HG03060 (cell line): ENCODE measurements around the gene GP5.

Experiments
- ATAC-seq: cut with Tn5 transposase; IDR thresholded peaks from one replicate; pipeline ENCODE4 v1.9.1; 2021; ENCODE audit warnings: low read depth, moderate number of reproducible peaks; ENCODE audit not compliant: unreplicated experiment

Gene GP5

DNA sequence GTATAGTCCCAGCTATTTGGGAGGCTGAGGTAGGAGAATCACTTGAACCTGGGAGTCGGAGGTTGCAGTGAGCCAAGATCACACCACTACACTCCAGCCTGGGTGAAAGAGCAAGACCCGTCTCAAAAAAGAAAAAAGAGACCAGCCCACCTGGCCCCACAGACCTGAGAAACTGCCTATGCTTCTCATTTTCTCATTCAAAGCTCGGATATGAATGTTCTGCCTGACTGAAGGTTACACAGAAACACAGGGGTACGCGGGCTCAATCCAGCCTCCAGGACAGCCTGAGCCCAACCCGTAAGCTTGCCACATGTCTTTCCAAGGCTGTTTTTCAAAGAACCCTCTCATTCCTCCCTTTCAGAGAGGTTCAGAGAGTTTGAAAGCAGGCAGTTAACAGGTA, 19.8 kb downstream of the GP5 start:
- no peak for ATAC-seq

DNA sequence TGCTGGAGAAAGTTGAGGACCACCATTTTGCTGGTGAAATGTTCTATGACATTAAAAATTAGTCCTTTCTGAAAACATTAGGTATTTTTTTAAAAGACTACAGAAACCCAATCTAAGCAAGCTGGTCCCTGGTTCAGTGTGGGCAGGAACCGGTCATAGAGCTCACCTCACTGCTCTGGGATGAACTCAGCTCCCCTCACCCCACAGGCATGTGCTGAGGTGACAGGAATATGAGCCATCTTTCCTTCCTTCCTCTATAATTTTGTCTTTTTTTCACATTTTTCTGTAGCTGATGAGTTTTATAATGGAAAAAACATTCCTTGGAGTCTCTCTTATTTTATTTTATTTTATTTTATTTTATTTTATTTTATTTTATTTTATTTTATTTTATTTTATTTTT, 21.4 kb downstream of the GP5 start:
- ATAC-seq: no peak

DNA sequence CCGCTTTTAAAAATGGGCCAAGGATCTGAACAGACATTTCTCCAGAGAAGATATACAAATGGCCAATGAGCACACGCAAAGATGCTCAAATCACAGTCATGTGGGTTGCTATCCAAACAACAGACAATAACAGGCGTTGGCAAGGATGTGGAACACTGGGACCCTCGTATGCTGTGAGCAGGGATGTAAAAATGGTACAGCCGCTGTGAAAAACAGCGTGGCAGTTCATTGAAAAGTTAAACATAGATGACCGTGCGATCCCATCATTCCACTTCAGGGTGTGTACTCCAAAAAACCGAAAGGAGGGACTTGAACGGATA, 22.9 kb downstream of the GP5 start:
- no peak for ATAC-seq

DNA sequence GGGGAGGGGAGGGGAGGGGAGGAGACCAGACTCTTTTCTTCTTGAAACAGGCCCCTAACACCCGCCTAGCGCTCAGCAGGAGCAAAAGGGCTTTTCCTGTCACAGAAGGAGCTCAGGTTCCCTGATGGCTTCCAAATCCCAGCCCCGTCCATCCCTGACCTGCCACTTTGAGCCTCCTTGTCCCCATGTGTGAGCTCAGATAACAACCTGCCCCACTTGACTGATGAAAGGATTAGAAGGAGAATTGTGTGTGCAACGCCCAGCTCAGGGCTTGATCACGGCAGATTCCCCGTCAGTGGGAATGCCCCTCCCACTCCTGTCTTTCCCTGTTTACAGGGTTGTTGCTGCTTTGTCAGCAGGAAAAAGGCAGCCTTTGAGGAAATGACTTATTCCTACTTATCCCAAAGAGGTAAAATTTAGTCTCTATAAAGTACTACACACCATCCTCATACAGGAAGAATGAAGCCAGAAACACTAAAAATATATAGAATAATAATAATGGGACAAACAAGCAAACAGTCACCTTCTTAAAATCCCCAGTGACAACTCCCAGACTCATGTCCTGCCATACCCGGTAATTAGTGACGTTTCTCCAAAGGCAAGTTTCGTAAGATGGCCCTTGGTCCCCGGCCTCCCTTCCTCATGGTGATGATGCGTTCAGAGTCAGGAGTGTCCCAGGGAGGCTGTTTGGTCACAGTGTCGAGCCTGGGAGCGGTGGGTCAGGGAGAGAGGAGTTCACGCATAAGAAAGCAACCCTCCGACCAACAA, 23.4 kb downstream of the GP5 start:
- no peak for ATAC-seq

DNA sequence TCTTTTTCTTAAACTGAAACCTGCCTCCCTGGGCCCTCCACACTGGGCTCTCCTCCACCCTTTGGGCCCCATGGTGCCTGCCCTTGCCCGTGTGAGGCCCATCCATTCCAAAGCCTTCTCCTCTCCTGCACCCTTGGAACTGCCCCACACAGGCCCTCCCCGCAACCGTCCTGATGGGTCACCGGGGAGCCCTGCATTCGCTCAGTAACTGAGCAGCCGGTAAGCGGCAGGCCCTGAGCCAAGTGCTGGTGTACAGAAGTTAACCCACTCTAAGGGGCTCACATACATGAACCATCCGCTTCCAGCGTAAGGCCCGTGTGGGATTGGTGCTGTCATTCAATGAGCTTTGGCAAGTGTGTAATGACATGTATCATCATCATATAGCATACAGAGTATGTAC, 24.1 kb downstream of the GP5 start:
- ATAC-seq: no peak

DNA sequence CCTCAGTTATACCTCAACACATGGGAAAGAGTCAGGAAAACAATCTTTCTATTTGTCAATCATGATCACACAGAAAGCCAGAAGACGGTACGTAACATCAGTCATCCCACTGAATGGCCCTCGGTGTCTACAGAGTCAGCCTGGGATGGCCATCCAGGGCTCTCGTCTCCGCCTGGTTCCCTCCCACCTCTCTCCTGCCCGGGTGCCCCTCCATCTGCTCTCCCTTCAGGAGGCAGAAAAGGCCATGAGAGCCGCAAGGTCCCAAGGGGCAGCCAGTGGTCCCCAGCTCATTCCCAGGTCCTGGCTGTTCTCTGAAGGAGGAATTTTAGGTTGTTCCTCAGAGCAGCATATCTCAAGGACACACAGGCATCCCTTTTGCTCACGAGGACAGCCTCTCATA, 25.2 kb downstream of the GP5 start:
- ATAC-seq: no peak

DNA sequence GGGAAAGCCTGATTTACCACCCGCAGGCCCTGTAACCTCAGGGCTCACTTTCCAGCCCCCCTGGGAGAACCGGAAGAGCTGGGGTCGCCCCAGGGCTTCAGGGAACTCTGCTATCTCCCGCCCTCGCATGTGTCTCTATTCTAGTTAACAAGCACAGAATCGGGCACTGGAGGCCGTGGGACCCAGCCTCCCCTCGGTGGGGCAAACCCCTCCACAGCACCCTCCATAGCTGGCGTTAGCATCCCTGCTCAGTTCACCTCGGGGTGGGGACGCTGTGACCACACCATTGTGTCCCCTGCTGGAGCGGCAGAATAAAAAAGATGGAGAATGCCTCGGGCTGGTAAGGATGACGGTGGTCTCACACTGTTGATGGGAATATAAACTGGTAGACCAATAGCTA, 26.0 kb downstream of the GP5 start:
- ATAC-seq: no peak

DNA sequence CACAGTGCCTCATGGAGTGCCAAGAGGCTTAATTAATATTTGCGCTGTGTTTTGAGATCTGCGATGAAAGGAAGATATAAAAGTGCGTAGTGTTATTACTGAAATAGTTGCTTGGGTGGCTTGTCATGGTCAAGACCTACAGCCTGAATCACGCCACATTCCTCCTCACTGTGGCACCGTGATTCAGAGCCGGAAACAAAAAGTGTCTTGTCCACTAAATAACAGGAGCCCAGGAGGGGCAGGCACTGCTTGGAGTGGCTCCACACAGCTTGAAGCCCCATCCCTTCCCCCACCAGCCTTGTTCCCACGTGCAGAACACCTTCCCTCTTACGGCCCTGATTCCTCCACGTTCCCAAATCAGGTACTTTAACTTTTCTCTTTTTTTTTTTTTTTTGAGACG, 28.3 kb downstream of the GP5 start:
- ATAC-seq: no peak

DNA sequence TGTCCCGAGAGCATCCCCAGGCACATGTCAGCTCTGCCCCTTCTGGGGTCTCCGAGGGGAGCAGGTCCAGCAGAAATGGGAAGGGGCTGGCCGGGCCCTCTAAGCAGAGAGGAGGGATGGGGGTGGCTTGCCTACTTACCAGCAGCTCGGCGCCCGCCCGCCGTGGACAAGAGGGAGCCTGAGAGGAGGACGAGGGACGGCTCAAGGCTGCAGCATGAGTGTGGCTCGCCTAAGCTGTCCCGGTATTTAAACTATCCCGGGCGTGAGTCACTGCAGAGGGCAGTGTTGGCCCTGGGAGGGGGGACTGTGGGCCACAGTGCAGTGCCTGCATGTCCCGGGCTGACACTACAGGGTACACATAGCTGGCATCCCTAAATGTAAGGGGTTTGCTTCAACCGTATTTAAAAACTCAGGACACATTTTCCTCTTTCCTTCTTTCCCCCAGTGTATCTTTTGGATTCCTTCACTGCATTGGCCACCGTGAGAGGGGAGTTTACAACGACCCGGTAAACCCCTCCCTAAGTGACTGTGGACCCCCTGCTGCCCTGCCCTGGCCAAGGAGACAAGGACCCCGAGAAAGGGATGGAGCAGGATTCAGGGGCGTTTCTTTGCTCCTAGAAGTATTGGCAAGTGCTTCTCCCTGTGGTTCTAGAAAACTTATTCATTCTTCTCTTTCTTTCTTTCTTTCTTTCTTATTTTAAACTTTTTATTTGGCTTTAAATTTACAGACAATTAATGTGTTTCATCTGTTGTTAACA, 29.4 kb downstream of the GP5 start, which contains the start of gene LRRC15:
Gene LRRC15 (minus strand): TSS at position 222 of the 758 bp plus-strand sequence. CDS start 8,700 bp downstream, outside the sequence.
- ATAC-seq: no peak

DNA sequence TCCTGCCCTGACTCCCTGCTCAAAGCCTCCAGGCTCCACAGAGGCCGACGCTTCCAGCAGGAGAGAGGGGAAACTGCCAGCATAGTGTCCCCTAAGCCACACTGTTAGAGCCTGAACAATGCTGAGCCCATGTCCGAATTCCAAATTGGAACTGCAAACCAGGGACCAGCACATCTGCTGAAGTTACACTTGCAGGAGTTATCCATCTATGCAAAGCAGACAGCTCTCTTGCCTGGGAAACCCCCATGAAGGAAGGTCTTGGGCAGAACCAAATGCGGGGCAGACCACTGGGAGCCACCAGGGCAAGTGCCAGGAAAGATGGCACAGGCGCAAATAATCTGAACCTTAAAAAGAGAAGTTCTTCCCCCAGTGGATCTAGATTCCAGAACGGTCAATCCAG, 30.1 kb downstream of the GP5 start:
- ATAC-seq: no peak

DNA sequence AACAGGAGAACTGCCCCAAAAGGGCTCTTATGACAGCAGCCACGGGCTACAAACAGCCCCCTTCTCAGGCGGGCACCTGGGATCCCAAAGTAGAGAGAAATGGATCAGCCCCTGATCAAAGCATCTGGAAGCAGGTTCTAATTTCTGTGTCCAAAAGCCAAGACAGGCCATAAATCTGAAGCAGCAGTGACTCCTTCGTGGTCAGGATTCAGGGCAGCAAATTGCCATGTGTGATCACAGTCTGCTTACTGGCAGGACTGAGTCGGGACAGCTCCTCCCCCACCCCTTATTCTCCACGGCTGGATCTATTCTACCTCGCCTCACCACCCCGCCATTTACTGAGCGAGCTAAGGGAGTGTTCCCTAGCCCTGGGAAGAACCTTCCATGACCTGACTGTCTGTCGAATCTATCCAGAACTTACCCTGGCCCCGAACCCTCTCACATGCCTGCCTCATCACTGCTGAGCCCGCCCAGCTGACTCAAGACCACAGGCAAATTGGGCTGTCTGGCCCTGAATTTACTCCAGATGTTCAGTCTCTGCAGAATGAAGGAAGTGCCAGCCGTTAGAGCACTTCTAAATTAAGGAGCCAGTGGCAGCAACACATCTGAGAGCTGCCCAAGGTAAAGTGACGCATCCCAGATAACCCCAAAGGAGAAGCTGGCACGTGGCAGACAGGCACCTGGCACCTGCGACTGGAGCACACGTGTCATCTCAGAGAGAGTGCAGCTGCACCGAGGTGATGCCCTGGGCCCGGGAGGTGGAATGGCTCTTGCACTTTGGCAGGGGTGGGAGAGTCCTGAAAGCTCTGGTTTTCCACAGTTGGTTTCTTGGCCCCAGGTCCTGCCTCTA, 30.8 kb downstream of the GP5 start:
- no peak for ATAC-seq

DNA sequence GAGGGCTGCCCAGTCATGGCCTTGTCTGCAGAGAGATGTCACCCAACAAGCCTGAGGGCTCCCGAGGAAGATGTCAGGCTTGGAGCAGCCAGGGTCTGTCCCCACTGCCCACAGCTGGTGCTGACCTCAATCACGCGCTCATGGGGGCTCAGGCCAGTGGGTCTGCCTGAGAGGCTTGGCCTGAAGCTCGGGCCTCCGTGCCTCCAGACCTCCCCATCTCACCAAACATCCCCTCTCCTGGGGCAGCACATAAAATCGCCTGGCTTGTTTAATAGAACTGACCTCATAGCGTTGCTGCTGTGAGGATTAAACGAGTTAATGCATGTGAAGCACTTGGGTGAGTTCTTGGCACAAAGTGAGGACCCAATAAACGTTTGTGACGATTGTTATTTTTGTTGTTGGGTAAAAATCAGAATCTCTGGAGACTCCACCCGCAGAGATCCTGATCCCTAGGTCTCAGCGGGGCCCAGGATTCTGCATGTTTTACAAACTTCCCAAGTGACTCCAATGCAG, 33.0 kb downstream of the GP5 start:
- no peak for ATAC-seq

DNA sequence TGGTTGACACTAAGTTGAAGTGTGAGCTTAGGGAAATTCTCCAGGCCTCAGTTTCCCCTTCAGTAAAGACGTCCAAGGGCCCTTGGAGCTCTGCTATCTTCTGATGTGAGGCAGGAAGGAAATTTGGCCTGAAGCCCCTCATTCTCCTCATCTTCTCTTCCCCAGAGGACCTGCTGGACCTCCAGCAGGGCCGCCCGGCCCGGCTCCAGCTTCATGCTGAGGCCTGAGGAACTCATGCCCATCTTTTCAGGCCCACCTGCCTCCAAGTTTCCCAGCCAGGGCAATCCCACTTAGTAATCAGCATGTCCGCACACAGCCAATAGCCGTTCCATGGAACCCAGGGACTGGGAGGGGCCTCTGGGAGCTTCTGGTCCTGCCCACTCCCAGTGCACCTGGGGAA, 33.5 kb downstream of the GP5 start:
- no peak for ATAC-seq

DNA sequence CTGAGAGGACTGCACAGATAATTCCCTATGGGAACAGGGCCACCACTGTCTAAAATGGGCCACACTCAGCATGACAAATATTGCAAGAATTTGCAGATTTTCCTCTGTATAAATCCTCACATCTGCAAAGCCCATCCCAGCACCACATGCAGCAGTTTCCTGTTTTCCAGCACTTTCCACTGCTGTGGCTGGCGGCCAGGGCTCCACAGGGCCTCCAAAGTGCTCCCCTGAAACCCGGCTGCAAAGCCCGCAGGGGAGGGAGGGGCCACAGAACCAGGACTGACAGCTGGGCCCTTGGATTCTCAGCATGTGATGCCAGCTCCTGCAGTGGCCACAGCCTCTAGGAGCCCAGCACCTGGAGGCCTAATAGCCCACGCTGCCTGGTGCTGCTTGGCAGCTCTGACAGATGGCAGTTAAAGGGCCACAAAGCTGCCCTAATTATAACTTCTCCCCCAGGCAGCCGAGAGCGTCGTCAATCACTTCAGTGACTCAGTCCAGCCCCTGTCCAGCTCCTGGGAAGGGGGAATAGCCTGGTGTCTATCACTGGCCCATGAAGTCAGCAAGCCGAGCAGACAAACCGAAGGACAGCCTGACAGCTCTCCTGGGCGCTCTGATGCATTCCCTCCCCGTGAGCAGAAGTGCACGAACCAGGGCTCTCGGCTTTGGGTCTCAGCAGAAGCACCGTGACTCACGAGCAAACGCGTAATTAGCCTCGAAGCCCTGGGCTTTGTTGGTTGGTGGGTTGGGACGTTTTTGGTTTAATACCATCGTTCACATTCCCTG, 34.2 kb downstream of the GP5 start:
- ATAC-seq: no peak

DNA sequence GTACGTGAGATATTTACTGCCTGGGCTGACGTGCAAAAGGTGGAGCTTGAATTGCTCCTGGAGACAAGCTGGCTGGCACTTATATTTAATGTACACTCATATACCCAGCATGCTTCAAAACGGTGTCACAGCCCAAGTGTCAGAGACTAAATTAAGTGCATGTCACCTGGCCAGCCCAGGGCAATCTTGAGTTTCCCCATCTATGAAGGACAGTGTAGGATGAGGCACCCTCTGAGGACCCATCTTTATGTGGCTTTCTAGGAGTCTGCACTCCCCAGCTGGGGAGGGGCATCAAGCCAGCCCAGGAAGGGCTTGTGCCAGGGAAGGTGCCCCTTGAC, 34.8 kb downstream of the GP5 start:
- ATAC-seq: no peak

DNA sequence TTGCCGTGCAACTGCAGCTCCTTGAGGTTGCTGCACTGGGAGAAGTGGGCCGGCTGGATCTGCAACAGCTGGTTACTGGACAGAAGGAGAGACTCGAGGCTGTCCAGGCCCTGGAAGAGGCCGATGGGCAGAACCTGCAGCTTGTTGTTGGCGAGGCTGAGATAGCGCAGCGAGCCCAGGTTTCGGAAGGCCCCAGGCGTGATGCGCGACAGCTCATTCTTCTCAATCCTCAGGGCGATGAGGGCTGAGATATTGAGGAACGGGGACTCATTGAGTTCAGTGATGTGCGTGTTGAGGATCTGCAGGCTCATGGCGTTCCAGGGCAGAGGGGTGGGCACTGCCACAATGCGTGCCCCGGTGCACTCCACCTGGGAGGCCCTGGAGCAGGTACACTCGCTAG, 38.5 kb downstream of the GP5 start:
- no peak for ATAC-seq

DNA sequence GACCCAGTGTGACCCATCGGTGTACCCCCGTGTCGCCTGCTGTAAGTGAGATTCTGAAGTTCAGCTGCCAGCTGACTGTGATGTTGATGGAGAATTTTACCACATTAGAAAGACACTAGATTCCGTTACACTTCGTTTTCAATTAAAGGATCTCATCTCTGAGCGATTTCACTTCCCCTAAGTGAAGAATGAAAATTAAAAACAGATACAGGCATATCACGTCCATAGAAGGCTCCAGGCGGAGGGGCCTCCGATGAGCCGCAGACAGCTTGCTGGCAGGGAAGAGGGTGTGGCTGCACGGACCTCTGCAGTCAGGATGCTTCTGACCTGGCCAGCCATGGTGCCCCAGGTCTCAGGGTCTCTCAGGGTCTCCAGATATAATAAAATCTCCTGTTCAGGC, 41.4 kb downstream of the GP5 start:
- no peak for ATAC-seq

DNA sequence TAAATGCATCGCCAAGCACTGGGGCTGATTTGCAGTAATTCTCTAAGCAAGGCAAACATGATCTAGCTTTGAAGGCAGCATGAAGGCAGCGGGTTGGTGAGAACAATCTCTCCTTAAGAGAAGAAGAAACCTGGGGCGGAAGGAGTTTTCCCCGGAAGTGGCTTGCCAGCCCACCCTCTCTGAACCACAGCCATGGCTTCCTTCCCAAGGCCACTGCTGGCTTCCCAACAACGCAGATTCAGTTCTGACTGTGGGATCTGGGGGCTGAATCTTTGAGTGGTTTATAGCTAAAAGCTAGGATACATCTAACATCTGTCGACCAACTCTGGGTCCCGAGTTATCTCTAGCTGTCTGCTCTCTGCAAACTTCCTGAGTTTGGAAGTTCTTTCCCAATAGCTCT, 43.7 kb downstream of the GP5 start:
- ATAC-seq: no peak

DNA sequence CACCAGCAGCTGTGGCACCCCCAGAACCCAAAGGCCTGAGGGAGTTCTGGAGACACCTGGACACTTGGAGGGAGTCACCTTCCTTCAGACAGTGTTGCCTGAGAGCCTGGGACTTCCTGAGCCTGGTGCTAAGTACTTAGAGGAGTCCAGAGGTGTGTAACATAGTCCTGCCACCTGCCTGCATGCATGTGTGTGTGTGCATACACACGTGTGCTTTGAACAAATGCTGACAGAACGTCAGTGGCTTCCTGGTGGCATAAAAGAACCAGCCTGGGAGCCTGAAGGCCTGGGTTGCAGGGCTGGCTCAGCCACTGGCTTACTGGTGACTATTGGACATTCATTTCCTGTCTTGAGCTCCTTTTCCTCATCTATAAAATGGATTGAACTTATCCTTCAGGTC, 44.8 kb downstream of the GP5 start:
- no peak for ATAC-seq

DNA sequence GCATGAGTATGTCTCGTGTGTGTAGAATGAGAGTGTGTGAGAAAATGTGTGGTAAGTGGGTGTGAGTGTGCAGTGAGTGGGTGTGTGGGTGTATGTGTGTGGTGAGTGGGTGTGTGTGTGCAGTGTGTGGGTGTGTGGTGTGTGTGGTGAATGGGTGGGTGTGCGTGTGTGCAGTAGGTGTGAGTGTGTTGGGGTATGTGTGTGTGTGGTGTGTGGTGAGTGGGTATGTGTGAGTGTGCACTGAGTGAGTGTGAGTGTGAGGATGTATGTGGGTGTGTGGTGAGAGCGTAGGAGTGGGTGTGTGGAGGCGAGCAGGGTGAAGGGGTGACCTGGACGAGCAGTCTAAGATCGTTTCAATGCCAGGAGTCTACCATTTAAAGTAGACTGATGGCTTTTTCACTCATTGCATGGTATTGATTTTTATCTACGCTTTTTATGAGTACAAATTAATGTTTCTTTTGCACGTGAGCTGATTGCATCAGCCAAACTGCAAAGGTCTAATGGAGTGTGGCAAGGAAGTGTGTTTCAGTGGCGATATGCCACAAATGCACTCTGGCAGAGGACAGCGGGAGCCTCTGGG, 46.3 kb downstream of the GP5 start:
- no peak for ATAC-seq
